ENCODE results near the gene RTN3.
"Not testable (repeated sequence)": the region's sequence is repeated elsewhere in the genome, so short reads cannot be mapped to it uniquely, and the experiment has no call there.

RTN3 gene

GRCh38 chr11:63681321-63682065 lies at the start of gene RTN3:
TSS of gene RTN3 (plus strand) at chr11:63681500. CDS start at chr11:63681637, 137 bp downstream.
- peak; percentile 82 for DNase-seq (ENCODE audit: low read depth, low spot score)
- peak within 1 kb of the TSS; percentile 79 for H3K27ac ChIP-seq

DNA sequence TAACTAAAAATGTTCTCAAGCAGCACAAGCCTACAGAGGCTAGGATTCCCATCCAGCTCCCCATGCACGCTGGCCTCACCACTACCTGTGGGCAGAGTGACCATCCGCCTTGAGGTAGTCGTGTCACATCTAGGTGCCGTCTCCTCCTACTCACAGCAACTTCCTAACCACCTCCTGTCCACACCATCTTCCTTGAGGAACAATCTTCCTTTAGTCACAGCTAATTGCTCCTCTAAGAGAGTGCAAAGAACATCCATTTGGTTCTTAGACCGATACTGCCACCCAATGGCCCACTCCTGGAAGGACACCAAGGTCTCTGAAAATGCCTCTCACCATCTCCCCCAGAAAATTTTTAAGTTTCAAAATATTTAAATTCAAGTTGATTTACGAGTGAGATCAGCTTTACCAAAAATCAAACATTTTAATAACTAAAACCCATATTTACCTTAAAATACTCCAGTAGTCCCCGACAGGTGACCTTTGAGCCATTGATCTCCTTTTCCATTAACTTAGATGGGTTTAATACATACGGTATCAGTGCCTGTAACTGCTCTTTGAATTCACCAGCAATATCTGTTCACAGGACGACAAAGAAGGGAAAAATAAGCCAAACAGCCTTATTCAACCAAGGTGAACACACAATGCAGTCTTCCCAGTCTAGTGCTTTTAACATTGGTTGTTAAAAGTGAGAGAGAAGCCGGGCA lies 45.4 kb upstream of the RTN3 start:
- no peak overlapping the region for H3K27ac ChIP-seq
- DNase-seq (ENCODE audit: low read depth, low spot score), result no peak

DNA sequence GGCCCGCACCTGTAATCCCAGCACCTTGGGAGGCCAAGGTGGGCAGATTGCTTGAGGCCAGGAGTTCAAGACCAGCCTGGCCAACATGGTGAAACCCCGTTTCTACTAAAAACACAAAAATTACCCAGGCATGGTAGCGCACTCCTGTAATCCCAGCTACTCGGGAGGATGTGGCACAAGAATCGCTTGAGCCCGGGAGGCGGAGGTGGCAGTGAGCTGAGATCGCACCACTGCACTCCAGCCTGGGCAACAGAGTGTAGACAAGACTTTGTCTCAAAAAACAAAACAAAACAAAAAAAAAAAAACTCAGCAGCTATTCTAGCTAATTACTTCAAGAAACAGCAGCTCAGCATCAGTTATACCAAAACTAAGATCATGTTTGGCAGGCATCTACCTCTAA lies 42.9 kb upstream of the RTN3 start:
- H3K27ac ChIP-seq, result not testable (repeated sequence)

DNA sequence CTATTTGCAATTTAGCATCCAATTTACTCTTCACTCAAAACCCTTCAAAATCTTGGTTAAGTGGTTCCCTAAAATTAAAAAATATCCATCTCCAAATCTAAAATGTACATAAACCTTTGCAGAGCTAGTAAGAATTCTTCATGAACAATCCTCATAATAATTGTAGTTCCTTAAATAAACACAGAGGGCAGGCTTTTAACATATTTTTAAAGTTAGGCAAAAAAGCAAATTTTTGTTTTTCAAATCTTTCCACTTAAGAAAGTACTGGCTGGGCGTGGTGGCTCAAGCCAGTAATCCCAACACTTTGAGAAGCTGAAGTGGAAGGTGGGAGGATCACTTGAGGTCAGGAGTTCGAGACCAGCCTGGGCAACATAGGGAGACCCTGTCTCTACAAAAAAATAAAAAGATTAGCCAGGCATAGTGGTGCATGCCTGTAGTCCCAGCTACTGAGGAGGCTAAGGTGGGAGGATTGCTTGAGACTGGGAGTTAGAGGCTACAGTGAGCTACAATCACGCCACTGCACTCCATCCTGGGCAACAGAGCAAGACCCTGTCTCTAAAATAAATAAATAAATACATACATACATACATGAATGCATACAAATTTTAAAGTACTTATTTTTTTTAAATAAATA lies 42.0 kb upstream of the RTN3 start:
- no peak for DNase-seq (ENCODE audit: low read depth, low spot score)

More for the DNA sequence above, 42.9 kb upstream of the RTN3 start:
- not testable (repeated sequence) for DNase-seq (ENCODE audit: low read depth, low spot score)

DNA sequence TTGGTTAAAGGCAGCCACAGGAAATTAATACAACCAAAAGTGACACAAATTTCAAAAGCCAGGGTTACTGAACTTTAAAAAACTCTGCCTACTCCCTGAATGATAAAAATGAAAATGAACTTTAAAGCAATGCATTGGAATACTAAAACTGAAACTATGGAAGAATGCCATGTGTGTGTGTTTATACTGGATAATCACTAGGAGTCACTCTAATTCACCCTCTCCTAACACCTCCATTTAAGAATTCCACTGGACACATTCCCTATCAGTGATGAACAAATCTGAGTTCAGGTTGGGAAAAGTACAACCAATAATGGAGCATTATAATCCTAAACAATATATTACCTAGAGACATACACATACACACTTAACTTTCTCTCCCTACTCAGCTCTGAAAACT lies 39.6 kb upstream of the RTN3 start:
- H3K27ac ChIP-seq, result no peak overlapping the region
- DNase-seq (ENCODE audit: low read depth, low spot score), result no peak

More for the DNA sequence above, 42.0 kb upstream of the RTN3 start:
- no peak overlapping the region for H3K27ac ChIP-seq

GRCh38 chr11:63643205-63643604 lies 38.1 kb upstream of the RTN3 start:
- no peak for DNase-seq (ENCODE audit: low read depth, low spot score)
- no peak overlapping the region for H3K27ac ChIP-seq

DNA sequence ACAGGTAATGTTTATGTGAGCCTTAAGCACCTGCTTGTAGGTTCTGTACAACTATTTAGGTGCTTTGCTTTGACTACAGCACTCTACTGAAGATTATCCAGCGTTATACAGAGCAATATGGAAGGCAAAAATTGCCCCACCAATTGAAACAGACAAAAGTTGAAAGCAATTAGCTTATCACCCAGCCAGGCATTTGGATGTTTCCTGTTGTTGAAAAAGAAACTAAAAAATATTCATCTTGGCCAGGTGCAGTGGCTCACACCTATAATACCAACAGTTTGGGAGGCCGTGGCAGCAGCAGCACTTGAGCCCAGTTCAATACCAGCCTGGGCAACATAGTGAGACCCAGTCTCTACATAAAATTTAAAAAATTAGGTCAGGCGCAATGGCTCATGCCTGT lies 28.6 kb upstream of the RTN3 start:
- no peak overlapping the region for H3K27ac ChIP-seq
- DNase-seq (ENCODE audit: low read depth, low spot score), result no peak

DNA sequence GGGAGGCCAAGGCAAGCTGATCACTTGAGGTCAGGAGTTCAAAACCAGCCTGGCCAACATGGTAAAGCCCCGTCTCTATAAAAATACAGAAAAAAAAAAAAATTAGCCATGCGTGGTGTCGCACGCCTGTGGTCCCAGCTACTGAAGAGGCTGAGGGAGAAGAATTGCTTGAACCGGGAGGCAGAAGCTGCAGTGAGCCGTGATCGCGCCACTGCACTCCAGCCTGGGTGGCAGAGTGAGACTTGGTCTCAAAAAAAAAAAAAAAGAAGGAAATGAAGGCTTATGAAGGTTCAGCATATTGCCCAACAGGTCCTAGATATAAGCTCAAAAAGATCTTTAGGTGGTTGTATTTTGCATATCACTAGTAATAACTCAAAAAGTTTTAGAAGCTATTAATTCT lies 20.3 kb upstream of the RTN3 start:
- no peak overlapping the region for H3K27ac ChIP-seq
- DNase-seq (ENCODE audit: low read depth, low spot score), result no peak

DNA sequence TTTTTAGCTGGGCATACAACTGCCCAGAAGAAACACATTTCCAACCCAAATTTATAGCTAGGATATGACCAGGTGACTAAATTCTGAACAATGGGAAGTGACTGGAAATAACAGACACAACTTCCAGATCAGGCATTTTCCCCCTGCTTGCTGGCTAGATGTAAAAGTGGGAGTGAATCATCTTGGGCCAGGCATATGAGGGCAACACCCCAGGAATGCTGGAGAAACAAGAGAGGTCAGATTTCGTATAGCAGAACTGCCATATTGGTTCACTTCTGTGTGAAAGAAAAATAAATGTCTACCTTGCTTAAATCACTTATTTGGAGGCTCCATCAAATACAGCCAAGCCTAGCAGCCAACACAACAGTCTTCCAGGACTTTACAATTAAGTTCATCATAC lies 17.5 kb upstream of the RTN3 start:
- no peak for DNase-seq (ENCODE audit: low read depth, low spot score)
- peak overlapping the region; percentile 77 for H3K27ac ChIP-seq

- no peak for DNase-seq (ENCODE audit: low read depth, low spot score)
- peak overlapping the region; percentile 95 for H3K27ac ChIP-seq
Observed at GRCh38 chr11:63666874-63667273, 14.4 kb upstream of the RTN3 start.

DNA sequence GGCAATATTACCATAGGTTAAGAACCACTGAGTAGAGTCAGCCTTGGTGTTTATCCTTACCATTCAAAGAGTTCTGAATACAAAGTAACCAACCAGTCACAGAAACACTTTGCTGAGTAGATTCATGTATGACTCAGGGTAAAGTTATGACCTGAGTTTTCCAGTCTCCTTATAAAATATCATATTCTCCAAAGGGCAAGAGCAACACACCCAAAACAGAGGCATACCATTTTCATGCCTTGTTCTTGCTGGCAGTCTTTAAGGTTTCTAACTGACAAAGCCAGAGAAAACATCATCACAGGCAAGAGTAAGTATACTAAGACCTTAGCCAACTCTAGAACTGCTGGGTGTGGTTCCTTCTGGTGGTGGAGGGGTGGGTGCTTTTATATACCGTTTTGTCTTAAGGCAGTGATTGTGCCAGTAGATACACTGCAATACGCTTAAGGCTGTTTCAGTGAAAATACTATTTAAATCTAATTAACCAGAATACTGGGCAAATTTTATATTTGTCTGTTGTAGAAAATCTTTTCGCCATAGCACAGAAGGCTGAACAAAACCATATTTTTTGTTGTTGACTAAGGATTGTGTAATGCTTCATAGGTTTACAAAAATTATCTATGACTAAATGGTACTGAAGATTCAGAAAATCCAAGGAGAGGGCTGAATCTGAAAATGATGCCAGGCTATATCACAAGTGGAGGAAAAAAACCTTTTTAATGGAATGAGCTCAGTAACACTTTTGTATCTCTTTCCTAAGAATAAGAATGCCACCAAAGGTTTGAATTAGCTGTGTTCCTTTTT lies 13.1 kb upstream of the RTN3 start:
- DNase-seq (ENCODE audit: low read depth, low spot score), result peak; percentile 73
- peak overlapping the region; percentile 95 for H3K27ac ChIP-seq

- peak overlapping the region; percentile 95 for H3K27ac ChIP-seq
- DNase-seq (ENCODE audit: low read depth, low spot score), result no peak
Observed at GRCh38 chr11:63670096-63670432, 11.2 kb upstream of the RTN3 start.

DNA sequence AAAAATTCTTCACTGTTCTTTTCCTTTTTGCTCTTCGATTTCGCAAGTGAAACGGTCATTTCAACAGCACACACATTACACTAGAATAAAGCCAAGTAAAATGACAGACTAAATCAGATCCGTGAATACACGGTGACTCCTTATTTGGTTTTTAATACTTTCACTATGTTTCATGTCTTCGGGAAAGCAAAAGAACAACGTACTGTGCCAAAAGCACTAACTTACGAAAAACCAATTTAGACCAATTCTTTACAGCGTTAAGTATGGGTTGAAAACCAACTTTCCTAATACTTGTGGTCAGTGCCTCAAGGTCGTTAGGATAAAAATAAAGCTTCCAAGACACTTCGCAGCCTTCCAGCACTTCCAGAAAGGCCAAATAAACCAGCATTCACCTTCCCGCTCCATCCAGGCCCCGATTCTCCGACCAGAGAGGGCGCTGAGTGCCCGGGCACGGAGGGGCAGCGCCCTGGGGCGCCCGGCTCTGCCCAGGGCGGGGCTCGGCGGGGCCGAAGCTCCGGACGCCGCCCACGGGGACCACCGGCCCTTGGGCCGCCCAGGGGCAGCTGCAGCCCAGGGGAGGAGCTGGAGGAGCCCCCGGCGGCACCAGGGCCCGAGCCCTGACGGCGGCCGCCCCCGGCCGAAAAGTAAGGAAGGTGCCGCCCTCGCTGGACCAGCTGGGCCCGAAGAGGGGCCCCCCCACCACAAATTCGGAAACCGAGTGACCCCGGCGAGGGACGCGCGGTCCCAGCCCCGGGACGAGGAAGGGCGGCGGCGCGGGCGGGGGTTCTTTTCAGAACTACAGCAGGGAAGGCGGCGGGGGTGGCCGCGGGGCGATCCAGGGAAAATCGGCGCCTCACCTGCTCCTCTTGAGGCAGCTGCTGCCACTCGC lies 10.6 kb upstream of the RTN3 start:
- H3K27ac ChIP-seq, result peak overlapping the region; percentile 95
- no peak for DNase-seq (ENCODE audit: low read depth, low spot score)

GRCh38 chr11:63671322-63672155 lies 9.8 kb upstream of the RTN3 start, which contains the start of gene ATL3:
TSS of gene ATL3 (minus strand) at chr11:63671376. CDS start at chr11:63671335, 41 bp downstream.
- DNase-seq (ENCODE audit: low read depth, low spot score), result peak; percentile 79
- peak within 1 kb of the TSS; percentile 95 for H3K27ac ChIP-seq

DNA sequence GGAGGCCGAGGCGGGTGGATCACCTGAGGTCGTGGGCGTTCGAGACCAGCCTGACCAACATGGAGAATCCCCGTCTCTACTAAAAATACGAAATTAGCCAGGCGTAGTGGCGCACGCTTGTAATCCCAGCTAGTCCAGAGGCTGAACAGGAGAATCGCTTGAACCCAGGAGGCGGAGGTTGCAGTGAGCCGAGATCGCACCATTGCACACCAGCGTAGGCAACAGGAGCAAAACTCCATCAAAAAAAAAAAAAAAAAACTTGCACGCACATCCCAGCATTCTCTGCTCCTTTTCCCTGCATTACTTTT lies 9.2 kb upstream of the RTN3 start:
- peak overlapping the region; percentile 95 for H3K27ac ChIP-seq
- DNase-seq (ENCODE audit: low read depth, low spot score), result no peak

DNA sequence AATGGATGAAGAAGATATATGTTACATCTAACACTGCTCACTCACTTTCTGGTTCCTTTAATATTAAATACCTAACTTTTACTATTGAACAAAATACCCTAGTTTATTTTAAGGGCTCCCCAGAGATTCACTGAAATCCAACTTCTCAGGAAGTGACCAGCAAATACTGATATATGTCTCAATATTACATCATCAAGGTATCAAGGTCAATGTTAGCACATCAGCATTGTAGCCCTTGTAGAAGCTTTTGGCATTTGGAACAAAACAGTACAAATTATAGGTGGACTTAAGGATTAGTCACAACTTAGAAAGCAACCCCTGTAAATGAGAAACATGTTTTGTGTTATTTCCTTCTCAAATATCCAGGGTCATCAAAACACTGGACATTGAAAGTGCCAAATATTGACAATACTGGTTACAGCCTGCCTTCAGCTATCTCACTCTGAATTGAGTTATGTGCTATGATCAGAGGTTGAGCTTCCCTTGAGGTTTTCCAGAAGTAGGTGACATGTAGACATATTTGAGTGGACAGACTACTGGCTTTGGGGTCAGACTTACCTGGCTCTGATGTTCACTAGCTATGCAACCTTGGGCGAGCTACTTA lies 8.3 kb upstream of the RTN3 start:
- peak overlapping the region; percentile 95 for H3K27ac ChIP-seq
- DNase-seq (ENCODE audit: low read depth, low spot score), result no peak

- no peak for DNase-seq (ENCODE audit: low read depth, low spot score)
- peak overlapping the region; percentile 95 for H3K27ac ChIP-seq
Observed at GRCh38 chr11:63673579-63673978, 7.7 kb upstream of the RTN3 start.

DNA sequence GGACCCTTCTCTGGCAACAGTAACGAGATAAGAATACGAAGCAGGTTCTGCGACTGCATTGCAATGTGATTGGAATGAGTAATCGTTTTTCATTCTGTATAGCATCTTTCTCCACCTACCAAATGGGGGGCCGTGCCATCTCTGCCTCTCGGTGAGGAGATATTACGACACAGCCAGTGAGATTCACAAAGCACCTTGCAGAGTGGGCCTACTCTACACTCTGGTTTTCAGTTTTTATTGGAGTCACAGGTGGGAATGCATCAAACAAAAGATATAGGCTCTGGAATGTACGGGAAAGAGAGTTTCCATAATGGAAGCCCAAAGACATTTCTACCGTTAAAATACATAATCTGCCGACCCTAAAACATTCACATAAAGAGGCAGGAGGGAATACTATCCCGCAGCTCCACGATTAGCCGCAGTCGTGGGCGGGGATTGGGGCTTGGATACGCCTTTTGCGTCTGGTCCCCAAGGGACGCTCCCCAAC lies 423 bp upstream of the RTN3 start:
- DNase-seq (ENCODE audit: low read depth, low spot score), result no peak
- H3K27ac ChIP-seq, result peak overlapping the region; percentile 79
